Aorta (tissue), 5 donors: ENCODE results near the gene TFB2M. TPM values are rescaled to one million over a fixed set of nuclear protein-coding genes. Genes with fewer than 3 reads are reported as not detected.

Experiments
- ATAC-seq: fragments of 200-7000 bp; cut with Tn5 transposase; one replicate; pipeline ENCODE4 v1.9.1; 2022; ENCODE audit warnings: moderate library complexity; ENCODE audit not compliant: low FRiP score
- DNase-seq, 2 donors: peaks; one replicate each; pipeline ENCODE4 v3.0.0-alpha.2; 2020
- H3K27ac ChIP-seq, 2 donors: one replicate each; pipeline ENCODE4 v1.5.1; 2013; ENCODE audit warnings: low read length in 2 of 2, mild to moderate bottlenecking in 2 of 2, moderate library complexity in 2 of 2, control low read depth in 1 of 2, inconsistent platforms in 1 of 2, low read depth in 1 of 2
- H3K27me3 ChIP-seq, 2 donors: one replicate each; pipeline ENCODE4 v1.6.1; 2013; ENCODE audit warnings: control low read depth in 1 of 2, low read length in 1 of 2, mild to moderate bottlenecking in 1 of 2, moderate library complexity in 1 of 2; ENCODE audit not compliant: insufficient read depth in 2 of 2, control insufficient read depth in 1 of 2
- H3K36me3 ChIP-seq, 2 donors: one replicate each; pipeline ENCODE4 v1.6.1; 2013; ENCODE audit warnings: control low read depth in 1 of 2, low read length in 1 of 2, mild to moderate bottlenecking in 1 of 2; ENCODE audit not compliant: insufficient read depth in 2 of 2, control insufficient read depth in 1 of 2
- H3K4me1 ChIP-seq, 2 donors: one replicate each; pipeline ENCODE4 v1.6.1; 2013; ENCODE audit warnings: low read length in 2 of 2, control low read depth in 1 of 2, mild to moderate bottlenecking in 1 of 2, moderate library complexity in 1 of 2; ENCODE audit not compliant: insufficient read depth in 2 of 2, control insufficient read depth in 1 of 2
- H3K4me3 ChIP-seq, 2 donors: one replicate each; pipeline ENCODE4 v1.5.1; 2013; ENCODE audit warnings: low read length in 2 of 2, control low read depth in 1 of 2, mild to moderate bottlenecking in 1 of 2
- H3K9me3 ChIP-seq: one replicate; pipeline ENCODE4 v1.6.1; 2013; ENCODE audit warnings: mild to moderate bottlenecking, low read length; ENCODE audit not compliant: control insufficient read depth
- WGBS, 2 donors: extraction: QIAGEN DNeasy Blood & Tissue Kit; methylation state at CpG; one replicate each; pipeline ENCODE4 v1.1.7; 2013; 5-methylcytosine and 5-hydroxymethylcytosine counted together
- intact Hi-C, 2 donors: fragments of 100-400 bp; cut with DNase I; formaldehyde crosslinking; loops; one replicate each; pipeline versions ENCODE4 v1.14.2 to v1.15.0; 2022
- polyA plus RNA-seq, 2 donors: library from polyadenylated mRNA; stranded (reverse); fragments of 200-250 nt; gene quantifications; one replicate each; pipeline ENCODE4 v1.2.3, GENCODE V29; 2013
- total RNA-seq, 2 donors: library from RNA; stranded (reverse); fragmentation: NEBNext Ultra II Directional; extraction: Animal tissue kit (Norgen Biotek cat#: 25700); gene quantifications; one replicate each; pipeline ENCODE4 v1.2.1, GENCODE V29; 2021
- donor health status: healthy with polysubstance abuse.
- donor health status: Bipolar disorder and iron deficiency.
- donor health status: DM: no; HTN: no; CAD: no.
- donor health status: DM: no; HTN: no; CAD: no.
- donor health status: DM: yes; HTN: yes; CAD: no.

Gene TFB2M
- total and polyA plus RNA-seq, 4 donors: 3.8 to 5.8 (median 5.4) TPM

- Histone ChIP-seq H3K9me3 (peaks cover 5% of the 10 kb centered on the region), H3K27me3 (no peaks in the 10 kb centered on the region), H3K27ac (no peak overlapping the region), H3K4me3 (no peak overlapping the region), H3K36me3 (no peaks in the 10 kb centered on the region), H3K4me1 (no peaks in the 10 kb centered on the region)
- DNase-seq (no peak), ATAC-seq (no peak)
- intact Hi-C loops: no loop called here
- WGBS, 2 donors: 79% methylated on average over 7 of the region's 7 CpGs
Measured at GRCh38 chr1:246517391-246517790, 48.7 kb downstream of the TFB2M start.

GRCh38 chr1:246516126-246516525 lies 49.9 kb downstream of the TFB2M start:
- H3K9me3 ChIP-seq: peaks cover 5% of the 10 kb centered on the region
- no peak overlapping the region for H3K27ac ChIP-seq
- DNase-seq (no peak), ATAC-seq (no peak)
- H3K36me3 ChIP-seq: no peaks in the 10 kb centered on the region
- 93 to 96% methylated on average over 10 of the region's 10 CpGs for WGBS, 2 donors
- H3K27me3 ChIP-seq: no peaks in the 10 kb centered on the region
- no peak overlapping the region for H3K4me3 ChIP-seq
- intact Hi-C loops: no loop called here
- no peaks in the 10 kb centered on the region for H3K4me1 ChIP-seq

GRCh38 chr1:246515390-246516005 lies 50.6 kb downstream of the TFB2M start:
- no peaks in the 10 kb centered on the region for H3K27me3 ChIP-seq
- H3K9me3 ChIP-seq: peaks cover 5% of the 10 kb centered on the region
- H3K4me1 ChIP-seq: no peaks in the 10 kb centered on the region
- no peak overlapping the region for H3K4me3 ChIP-seq
- no peaks in the 10 kb centered on the region for H3K36me3 ChIP-seq
- DNase-seq (no peak), ATAC-seq (no peak)
- 82 to 89% methylated on average over 3 of the region's 3 CpGs for WGBS, 2 donors
- intact Hi-C loops: no loop called here
- H3K27ac ChIP-seq: no peak overlapping the region

GRCh38 chr1:246513619-246514343 lies 52.3 kb downstream of the TFB2M start:
- no peaks in the 10 kb centered on the region for H3K27me3 ChIP-seq
- WGBS, 2 donors: 93% methylated on average over 7 of the region's 7 CpGs
- no peak overlapping the region for H3K4me3 ChIP-seq
- H3K4me1 ChIP-seq: no peaks in the 10 kb centered on the region
- H3K27ac ChIP-seq: no peak overlapping the region
- ATAC-seq (no peak), DNase-seq (no peak)
- peaks cover 5% of the 10 kb centered on the region for H3K9me3 ChIP-seq
- intact Hi-C loops: no loop called here
- H3K36me3 ChIP-seq: no peaks in the 10 kb centered on the region

- Histone ChIP-seq H3K4me1 (no peaks in the 10 kb centered on the region), H3K36me3 (no peaks in the 10 kb centered on the region), H3K9me3 (peaks cover 5% of the 10 kb centered on the region), H3K4me3 (no peak overlapping the region), H3K27ac (no peak overlapping the region), H3K27me3 (no peaks in the 10 kb centered on the region)
- intact Hi-C loops: no loop called here
- 95 to 96% methylated on average over 5 of the region's 5 CpGs for WGBS, 2 donors
- DNase-seq (no peak), ATAC-seq (no peak)
Measured at GRCh38 chr1:246513041-246513440, 53.0 kb downstream of the TFB2M start.

- no peak for DNase-seq
Measured at GRCh38 chr1:246512635-246513034, 53.4 kb downstream of the TFB2M start.

GRCh38 chr1:246512230-246512629 lies 53.8 kb downstream of the TFB2M start:
- no peak for ATAC-seq
- no peak overlapping the region for H3K27ac ChIP-seq
- no peaks in the 10 kb centered on the region for H3K4me1 ChIP-seq
- no peaks in the 10 kb centered on the region for H3K36me3 ChIP-seq
- no peaks in the 10 kb centered on the region for H3K27me3 ChIP-seq
- intact Hi-C loops: no loop called here
- DNase-seq: no peak
- H3K4me3 ChIP-seq: no peak overlapping the region
- peaks cover 5% of the 10 kb centered on the region for H3K9me3 ChIP-seq
- WGBS, 2 donors: 95% methylated on average over 7 of the region's 7 CpGs

More at GRCh38 chr1:246512635-246513034, 53.4 kb downstream of the TFB2M start:
- peaks cover 5% of the 10 kb centered on the region for H3K9me3 ChIP-seq
- ATAC-seq: no peak
- no peaks in the 10 kb centered on the region for H3K27me3 ChIP-seq
- intact Hi-C loops: no loop called here
- H3K4me3 ChIP-seq: no peak overlapping the region
- no peaks in the 10 kb centered on the region for H3K36me3 ChIP-seq
- WGBS, 2 donors: 87 to 91% methylated on average over 10 of the region's 10 CpGs
- H3K4me1 ChIP-seq: no peaks in the 10 kb centered on the region
- H3K27ac ChIP-seq: no peak overlapping the region

GRCh38 chr1:246511203-246511602 lies 54.9 kb downstream of the TFB2M start:
- peaks cover 5% of the 10 kb centered on the region for H3K9me3 ChIP-seq
- H3K4me1 ChIP-seq: no peaks in the 10 kb centered on the region
- ATAC-seq: no peak
- no peak overlapping the region for H3K4me3 ChIP-seq
- H3K36me3 ChIP-seq: no peaks in the 10 kb centered on the region
- no peak for DNase-seq
- intact Hi-C loops: no loop called here
- H3K27me3 ChIP-seq: no peaks in the 10 kb centered on the region
- no peak overlapping the region for H3K27ac ChIP-seq
- 92 to 95% methylated on average over 7 of the region's 7 CpGs for WGBS, 2 donors
